AG08396 (cell line): ENCODE measurements around the gene TUBA3E.
"Not testable (repeated sequence)": the region's sequence is repeated elsewhere in the genome, so short reads cannot be mapped to it uniquely, and the experiment has no call there.

ENCODE experiments used
- DNase-seq: peaks from one replicate; pipeline ENCODE4 v3.0.0; 2012; ENCODE audit warnings: low spot score, mixed read lengths

Gene TUBA3E

GRCh38 chr2:130198343-130198742 is at the start of gene TUBA3E:
TSS of gene TUBA3E (minus strand) at chr2:130198439. CDS start at chr2:130198360, 79 bp downstream.
- no peak for DNase-seq

- no peak for DNase-seq
These were observed 48.2 kb upstream of the TUBA3E start for GRCh38 chr2:130246430-130246829.

- no peak for DNase-seq
These were observed 47.7 kb upstream of the TUBA3E start for GRCh38 chr2:130245976-130246375.

GRCh38 chr2:130243359-130243758 is 45.1 kb upstream of the TUBA3E start:
- DNase-seq, result no peak

- DNase-seq, result no peak
These were observed 42.9 kb upstream of the TUBA3E start for GRCh38 chr2:130241041-130241707.

GRCh38 chr2:130239581-130239980 is 41.3 kb upstream of the TUBA3E start:
- not testable (repeated sequence) for DNase-seq

GRCh38 chr2:130233066-130233465 is 34.8 kb upstream of the TUBA3E start:
- not testable (repeated sequence) for DNase-seq

- DNase-seq, result no peak
These were observed 33.4 kb upstream of the TUBA3E start for GRCh38 chr2:130231656-130232055.

- not testable (repeated sequence) for DNase-seq
These were observed 32.7 kb upstream of the TUBA3E start for GRCh38 chr2:130230907-130231306.

GRCh38 chr2:130230376-130230775 is 32.1 kb upstream of the TUBA3E start:
- DNase-seq, result not testable (repeated sequence)

- DNase-seq, result not testable (repeated sequence)
These were observed 30.9 kb upstream of the TUBA3E start for GRCh38 chr2:130229161-130229510.

- DNase-seq, result not testable (repeated sequence)
These were observed 30.4 kb upstream of the TUBA3E start for GRCh38 chr2:130228467-130229160.

- not testable (repeated sequence) for DNase-seq
These were observed 29.8 kb upstream of the TUBA3E start for GRCh38 chr2:130228005-130228404.

GRCh38 chr2:130222523-130222922 is 24.3 kb upstream of the TUBA3E start:
- not testable (repeated sequence) for DNase-seq

- not testable (repeated sequence) for DNase-seq
These were observed 22.3 kb upstream of the TUBA3E start for GRCh38 chr2:130220505-130220904.

- not testable (repeated sequence) for DNase-seq
These were observed 20.9 kb upstream of the TUBA3E start for GRCh38 chr2:130219147-130219546.

GRCh38 chr2:130207051-130207450 is 8.8 kb upstream of the TUBA3E start:
- DNase-seq, result not testable (repeated sequence)

- DNase-seq, result not testable (repeated sequence)
These were observed 4.9 kb upstream of the TUBA3E start for GRCh38 chr2:130203150-130203549.

- DNase-seq, result not testable (repeated sequence)
These were observed 4.3 kb upstream of the TUBA3E start for GRCh38 chr2:130202518-130202917.

- not testable (repeated sequence) for DNase-seq
These were observed 2.2 kb downstream of the TUBA3E start for GRCh38 chr2:130196052-130196451.

- DNase-seq, result not testable (repeated sequence)
These were observed 3.1 kb downstream of the TUBA3E start for GRCh38 chr2:130195089-130195635.

GRCh38 chr2:130193824-130194223 is 4.4 kb downstream of the TUBA3E start:
- not testable (repeated sequence) for DNase-seq

GRCh38 chr2:130192451-130192850 is 5.8 kb downstream of the TUBA3E start:
- not testable (repeated sequence) for DNase-seq
